PFSK-1 (cell line): Measurements from ENCODE around the gene ZNF598.

Experiments used
- POLR2AphosphoS5 ChIP-seq: IDR thresholded peaks from 2 replicates; pipeline ENCODE4 v1.6.1; 2012; ENCODE audit warnings: low read depth, mild to moderate bottlenecking, control low read depth, low read length, moderate library complexity
- REST ChIP-seq, 2 experiments: IDR thresholded peaks; 2 replicates each; pipeline versions ENCODE4 v1.6.1 to v1.8.0; 2011 to 2012; ENCODE audit warnings: low read depth in 2 of 2, low read length in 2 of 2, control low read depth in 1 of 2, inconsistent platforms in 1 of 2, mild to moderate bottlenecking in 1 of 2, moderate library complexity in 1 of 2; ENCODE audit not compliant: insufficient read depth in 1 of 2
- SIN3A ChIP-seq: IDR thresholded peaks from 2 replicates; pipeline ENCODE4 v1.6.1; 2012; ENCODE audit warnings: mild to moderate bottlenecking, low read length, moderate library complexity, borderline replicate concordance; ENCODE audit not compliant: insufficient read depth

GRCh38 chr16:1991588-1991947 lies 18.1 kb downstream of the ZNF598 start:
- TF ChIP-seq POLR2AphosphoS5 (no peak), REST (IDR thresholded peaks at IDR 0.05; ENCODE audit: insufficient read depth in 1 of 2, low read depth in 2 of 2, low read length in 2 of 2) (no peak), SIN3A (no peak)
